GM12878 (cell line): Measurements from ENCODE around the gene VWA3A.

Experiments used
- BACH1 ChIP-seq: fragments of 450-650 bp; IDR thresholded peaks from 2 replicates; pipeline ENCODE4 v1.6.1; 2017; ENCODE audit warnings: mild to moderate bottlenecking, borderline replicate concordance
- CHD4 ChIP-seq: fragments of 200-600 bp; sonication (generic); IDR thresholded peaks from 2 replicates; pipeline ENCODE4 v1.6.1; 2016; ENCODE audit warnings: mild to moderate bottlenecking
- EZH2 ChIP-seq: IDR thresholded peaks from 2 replicates; pipeline ENCODE4 v1.6.1; 2012; ENCODE audit warnings: low read depth, mild to moderate bottlenecking, control low read depth, inconsistent platforms, low read length, borderline replicate concordance; ENCODE audit not compliant: control insufficient read depth
- HDAC2 ChIP-seq: fragments of 200-600 bp; sonication (generic); IDR thresholded peaks from 2 replicates; pipeline ENCODE4 v1.6.1; 2017
- HDAC6 ChIP-seq: fragments of 200-600 bp; sonication (generic); IDR thresholded peaks from one replicate; pipeline ENCODE4 v1.8.0; 2017; ENCODE audit warnings: antibody characterized with exemption; ENCODE audit not compliant: unreplicated experiment
- POLR2AphosphoS5 ChIP-seq: IDR thresholded peaks from 2 replicates; pipeline ENCODE4 v1.6.1; 2011; ENCODE audit warnings: mild to moderate bottlenecking, low read length, inconsistent platforms
- SIX5 ChIP-seq: IDR thresholded peaks from 2 replicates; pipeline ENCODE4 v1.6.1; 2011; ENCODE audit warnings: mild to moderate bottlenecking, low read depth, low read length, moderate library complexity; ENCODE audit not compliant: severe bottlenecking
- SP1 ChIP-seq: IDR thresholded peaks from one replicate; pipeline ENCODE4 v1.6.1; 2011; ENCODE audit warnings: low read depth, low read length
- TCF12 ChIP-seq: IDR thresholded peaks from 2 replicates; pipeline ENCODE4 v1.6.1; 2011; ENCODE audit warnings: low read depth, mild to moderate bottlenecking, low read length
- YY1 ChIP-seq: IDR thresholded peaks from 2 replicates; pipeline ENCODE4 v1.6.1; 2011; ENCODE audit warnings: low read depth, mild to moderate bottlenecking, low read length
- TF ChIP-seq, protein P1 (sequence below), 3 experiments: IDR thresholded peaks in 2 of 3; conservative IDR thresholded peaks in 1 of 3; 2 replicates each; pipeline ENCODE4 v1.5.1; 2011; ENCODE audit warnings: low read depth in 3 of 3, low read length in 3 of 3, mild to moderate bottlenecking in 3 of 3, control low read depth in 2 of 3, moderate library complexity in 2 of 3, inconsistent platforms in 1 of 3, mixed read lengths in 1 of 3; ENCODE audit not compliant: control insufficient read depth in 2 of 3, insufficient read depth in 1 of 3; ENCODE audit errors: extremely low read depth in 1 of 3
- TF ChIP-seq, protein P2 (sequence below): IDR thresholded peaks from 2 replicates; pipeline ENCODE4 v1.6.1; 2012; ENCODE audit warnings: mild to moderate bottlenecking, low read depth, low read length
- TF ChIP-seq, protein P3 (sequence below): IDR thresholded peaks from 2 replicates; pipeline ENCODE4 v1.6.1; 2012; ENCODE audit warnings: low read depth, low read length, improper control_type of control experiment

DNA sequence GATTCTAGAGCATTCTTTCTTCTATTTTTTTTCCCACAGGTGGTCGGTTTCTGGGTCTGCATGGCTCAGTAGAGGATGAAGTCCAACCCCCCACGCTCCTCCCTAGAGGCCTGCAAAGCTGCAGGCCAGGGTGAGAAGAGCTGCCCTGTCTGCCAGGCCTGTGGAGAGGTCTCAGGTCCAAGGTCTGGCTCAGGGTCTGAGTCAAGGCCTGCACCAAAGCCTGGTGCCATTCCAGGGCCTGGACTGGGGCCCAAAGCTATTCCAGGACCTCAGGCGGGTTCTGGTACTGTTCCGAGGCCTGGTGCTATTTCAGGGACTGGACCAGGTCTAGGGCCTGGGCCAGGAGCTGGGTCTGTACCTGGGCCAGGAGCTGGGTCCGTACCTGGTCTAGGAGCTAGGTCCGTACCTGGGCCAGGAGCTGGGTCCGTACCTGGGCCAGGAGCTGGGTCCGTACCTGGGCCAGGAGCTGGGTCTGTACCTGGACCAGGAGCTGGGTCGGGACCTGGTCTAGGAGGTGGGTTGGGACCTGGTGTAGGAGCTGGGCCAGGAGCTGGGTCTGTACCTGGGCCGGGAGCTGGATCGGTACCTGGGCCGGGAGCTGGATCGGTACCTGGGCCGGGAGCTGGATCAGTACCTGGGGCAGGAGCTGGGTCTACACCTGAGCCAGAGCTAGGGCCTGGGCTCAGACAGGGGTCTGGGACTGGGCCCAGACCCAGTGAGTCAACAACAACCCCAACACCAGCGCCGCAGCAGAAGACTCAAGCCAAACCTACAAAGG lies 73.4 kb downstream of the VWA3A start:
- TF ChIP-seq EZH2 (no peak), BACH1 (no peak), HDAC6 (no peak), HDAC2 (no peak), YY1 (no peak), CHD4 (no peak), SIX5 (no peak), POLR2AphosphoS5 (no peak), SP1 (no peak), TCF12 (no peak)
- TF ChIP-seq, protein P1, sequence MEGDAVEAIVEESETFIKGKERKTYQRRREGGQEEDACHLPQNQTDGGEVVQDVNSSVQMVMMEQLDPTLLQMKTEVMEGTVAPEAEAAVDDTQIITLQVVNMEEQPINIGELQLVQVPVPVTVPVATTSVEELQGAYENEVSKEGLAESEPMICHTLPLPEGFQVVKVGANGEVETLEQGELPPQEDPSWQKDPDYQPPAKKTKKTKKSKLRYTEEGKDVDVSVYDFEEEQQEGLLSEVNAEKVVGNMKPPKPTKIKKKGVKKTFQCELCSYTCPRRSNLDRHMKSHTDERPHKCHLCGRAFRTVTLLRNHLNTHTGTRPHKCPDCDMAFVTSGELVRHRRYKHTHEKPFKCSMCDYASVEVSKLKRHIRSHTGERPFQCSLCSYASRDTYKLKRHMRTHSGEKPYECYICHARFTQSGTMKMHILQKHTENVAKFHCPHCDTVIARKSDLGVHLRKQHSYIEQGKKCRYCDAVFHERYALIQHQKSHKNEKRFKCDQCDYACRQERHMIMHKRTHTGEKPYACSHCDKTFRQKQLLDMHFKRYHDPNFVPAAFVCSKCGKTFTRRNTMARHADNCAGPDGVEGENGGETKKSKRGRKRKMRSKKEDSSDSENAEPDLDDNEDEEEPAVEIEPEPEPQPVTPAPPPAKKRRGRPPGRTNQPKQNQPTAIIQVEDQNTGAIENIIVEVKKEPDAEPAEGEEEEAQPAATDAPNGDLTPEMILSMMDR (IDR thresholded peaks at IDR 0.05 in 2 of 3, conservative IDR thresholded peaks at IDR 0.05 in 1 of 3; ENCODE audit: control insufficient read depth in 2 of 3, extremely low read depth in 1 of 3, insufficient read depth in 1 of 3, low read depth in 3 of 3, low read length in 3 of 3) = no peak
- TF ChIP-seq, protein P2, sequence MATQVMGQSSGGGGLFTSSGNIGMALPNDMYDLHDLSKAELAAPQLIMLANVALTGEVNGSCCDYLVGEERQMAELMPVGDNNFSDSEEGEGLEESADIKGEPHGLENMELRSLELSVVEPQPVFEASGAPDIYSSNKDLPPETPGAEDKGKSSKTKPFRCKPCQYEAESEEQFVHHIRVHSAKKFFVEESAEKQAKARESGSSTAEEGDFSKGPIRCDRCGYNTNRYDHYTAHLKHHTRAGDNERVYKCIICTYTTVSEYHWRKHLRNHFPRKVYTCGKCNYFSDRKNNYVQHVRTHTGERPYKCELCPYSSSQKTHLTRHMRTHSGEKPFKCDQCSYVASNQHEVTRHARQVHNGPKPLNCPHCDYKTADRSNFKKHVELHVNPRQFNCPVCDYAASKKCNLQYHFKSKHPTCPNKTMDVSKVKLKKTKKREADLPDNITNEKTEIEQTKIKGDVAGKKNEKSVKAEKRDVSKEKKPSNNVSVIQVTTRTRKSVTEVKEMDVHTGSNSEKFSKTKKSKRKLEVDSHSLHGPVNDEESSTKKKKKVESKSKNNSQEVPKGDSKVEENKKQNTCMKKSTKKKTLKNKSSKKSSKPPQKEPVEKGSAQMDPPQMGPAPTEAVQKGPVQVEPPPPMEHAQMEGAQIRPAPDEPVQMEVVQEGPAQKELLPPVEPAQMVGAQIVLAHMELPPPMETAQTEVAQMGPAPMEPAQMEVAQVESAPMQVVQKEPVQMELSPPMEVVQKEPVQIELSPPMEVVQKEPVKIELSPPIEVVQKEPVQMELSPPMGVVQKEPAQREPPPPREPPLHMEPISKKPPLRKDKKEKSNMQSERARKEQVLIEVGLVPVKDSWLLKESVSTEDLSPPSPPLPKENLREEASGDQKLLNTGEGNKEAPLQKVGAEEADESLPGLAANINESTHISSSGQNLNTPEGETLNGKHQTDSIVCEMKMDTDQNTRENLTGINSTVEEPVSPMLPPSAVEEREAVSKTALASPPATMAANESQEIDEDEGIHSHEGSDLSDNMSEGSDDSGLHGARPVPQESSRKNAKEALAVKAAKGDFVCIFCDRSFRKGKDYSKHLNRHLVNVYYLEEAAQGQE = no peak
- TF ChIP-seq, protein P3, sequence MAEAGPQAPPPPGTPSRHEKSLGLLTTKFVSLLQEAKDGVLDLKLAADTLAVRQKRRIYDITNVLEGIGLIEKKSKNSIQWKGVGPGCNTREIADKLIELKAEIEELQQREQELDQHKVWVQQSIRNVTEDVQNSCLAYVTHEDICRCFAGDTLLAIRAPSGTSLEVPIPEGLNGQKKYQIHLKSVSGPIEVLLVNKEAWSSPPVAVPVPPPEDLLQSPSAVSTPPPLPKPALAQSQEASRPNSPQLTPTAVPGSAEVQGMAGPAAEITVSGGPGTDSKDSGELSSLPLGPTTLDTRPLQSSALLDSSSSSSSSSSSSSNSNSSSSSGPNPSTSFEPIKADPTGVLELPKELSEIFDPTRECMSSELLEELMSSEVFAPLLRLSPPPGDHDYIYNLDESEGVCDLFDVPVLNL = no peak
